Sigmoid colon (tissue), 4 donors: ENCODE results near the gene ADARB2.

Source experiments
- EP300 ChIP-seq, 4 donors: sonication (generic); formaldehyde crosslinking; IDR thresholded peaks; one replicate each; pipeline ENCODE4 v1.6.1; 2017; ENCODE audit warnings: antibody characterized with exemption in 4 of 4
- POLR2A ChIP-seq, 2 donors: fragments of 450-650 bp; IDR thresholded peaks; one replicate each; pipeline ENCODE4 v1.6.1; 2016; ENCODE audit warnings: antibody characterized with exemption in 2 of 2, mild to moderate bottlenecking in 2 of 2, moderate library complexity in 2 of 2
- POLR2AphosphoS5 ChIP-seq, 4 donors: sonication (generic); formaldehyde crosslinking; IDR thresholded peaks; one replicate each; pipeline ENCODE4 v1.6.1; 2017; ENCODE audit warnings: antibody characterized with exemption in 4 of 4
- TF ChIP-seq, protein P1 (sequence below), 4 experiments: fragments of 450-650 bp in 3 of 4; fragments of 200-600 bp in 1 of 4; IDR thresholded peaks; one replicate each; pipeline ENCODE4 v1.5.1; 2016 to 2019; ENCODE audit warnings: antibody characterized with exemption in 4 of 4, mild to moderate bottlenecking in 3 of 4, moderate library complexity in 2 of 4

DNA sequence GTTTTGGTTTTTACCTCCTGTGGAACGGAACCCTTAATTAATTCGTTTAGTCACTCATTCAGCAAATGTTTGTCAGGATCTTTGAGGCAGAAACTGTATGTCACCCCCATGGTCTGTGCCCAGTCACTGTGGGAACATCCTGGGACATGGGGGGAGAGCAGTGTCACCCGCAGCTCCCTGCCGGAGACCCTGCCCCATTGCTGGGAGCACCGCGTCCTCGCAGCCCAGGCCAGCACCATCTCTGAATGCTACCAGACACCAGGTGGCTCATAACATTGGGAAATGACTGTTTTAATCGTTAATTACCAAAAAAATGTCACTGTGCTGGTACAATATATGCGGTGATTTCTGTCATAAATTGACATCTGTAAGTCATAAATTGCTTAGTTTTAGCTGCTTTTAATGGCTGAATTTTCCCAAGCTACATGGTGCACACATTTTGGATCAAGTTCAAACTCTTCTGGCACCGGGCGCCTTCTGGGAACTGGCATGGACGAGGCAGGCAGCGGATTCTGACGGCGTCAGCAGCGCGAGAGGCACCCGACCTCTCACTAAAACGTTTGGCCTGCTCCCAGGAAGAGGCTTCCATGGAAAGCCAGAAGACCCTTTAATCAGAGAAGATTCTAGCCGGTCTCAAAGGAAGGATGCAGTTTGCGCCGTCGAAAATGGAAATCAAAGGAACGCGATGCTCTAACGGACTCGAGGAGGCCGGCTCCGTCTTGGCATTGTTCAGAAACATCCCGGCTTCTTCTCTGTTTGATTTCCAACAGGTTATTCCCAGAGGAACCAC, 184.2 kb downstream of the ADARB2 start:
- TF ChIP-seq, protein P1, sequence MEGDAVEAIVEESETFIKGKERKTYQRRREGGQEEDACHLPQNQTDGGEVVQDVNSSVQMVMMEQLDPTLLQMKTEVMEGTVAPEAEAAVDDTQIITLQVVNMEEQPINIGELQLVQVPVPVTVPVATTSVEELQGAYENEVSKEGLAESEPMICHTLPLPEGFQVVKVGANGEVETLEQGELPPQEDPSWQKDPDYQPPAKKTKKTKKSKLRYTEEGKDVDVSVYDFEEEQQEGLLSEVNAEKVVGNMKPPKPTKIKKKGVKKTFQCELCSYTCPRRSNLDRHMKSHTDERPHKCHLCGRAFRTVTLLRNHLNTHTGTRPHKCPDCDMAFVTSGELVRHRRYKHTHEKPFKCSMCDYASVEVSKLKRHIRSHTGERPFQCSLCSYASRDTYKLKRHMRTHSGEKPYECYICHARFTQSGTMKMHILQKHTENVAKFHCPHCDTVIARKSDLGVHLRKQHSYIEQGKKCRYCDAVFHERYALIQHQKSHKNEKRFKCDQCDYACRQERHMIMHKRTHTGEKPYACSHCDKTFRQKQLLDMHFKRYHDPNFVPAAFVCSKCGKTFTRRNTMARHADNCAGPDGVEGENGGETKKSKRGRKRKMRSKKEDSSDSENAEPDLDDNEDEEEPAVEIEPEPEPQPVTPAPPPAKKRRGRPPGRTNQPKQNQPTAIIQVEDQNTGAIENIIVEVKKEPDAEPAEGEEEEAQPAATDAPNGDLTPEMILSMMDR (IDR thresholded peaks at IDR 0.05): no peak
- no peak for TF ChIP-seq POLR2A (IDR thresholded peaks at IDR 0.05)
- TF ChIP-seq EP300 (IDR thresholded peaks at IDR 0.05): no peak
- no peak for TF ChIP-seq POLR2AphosphoS5 (IDR thresholded peaks at IDR 0.05)
